ENCODE results near the gene TRIM42. TPM values are rescaled to one million over a fixed set of nuclear protein-coding genes. Genes with fewer than 3 reads are reported as not detected.

The TRIM42 gene
- total RNA-seq, 1 experiment from 2014 or later, result not detected

DNA sequence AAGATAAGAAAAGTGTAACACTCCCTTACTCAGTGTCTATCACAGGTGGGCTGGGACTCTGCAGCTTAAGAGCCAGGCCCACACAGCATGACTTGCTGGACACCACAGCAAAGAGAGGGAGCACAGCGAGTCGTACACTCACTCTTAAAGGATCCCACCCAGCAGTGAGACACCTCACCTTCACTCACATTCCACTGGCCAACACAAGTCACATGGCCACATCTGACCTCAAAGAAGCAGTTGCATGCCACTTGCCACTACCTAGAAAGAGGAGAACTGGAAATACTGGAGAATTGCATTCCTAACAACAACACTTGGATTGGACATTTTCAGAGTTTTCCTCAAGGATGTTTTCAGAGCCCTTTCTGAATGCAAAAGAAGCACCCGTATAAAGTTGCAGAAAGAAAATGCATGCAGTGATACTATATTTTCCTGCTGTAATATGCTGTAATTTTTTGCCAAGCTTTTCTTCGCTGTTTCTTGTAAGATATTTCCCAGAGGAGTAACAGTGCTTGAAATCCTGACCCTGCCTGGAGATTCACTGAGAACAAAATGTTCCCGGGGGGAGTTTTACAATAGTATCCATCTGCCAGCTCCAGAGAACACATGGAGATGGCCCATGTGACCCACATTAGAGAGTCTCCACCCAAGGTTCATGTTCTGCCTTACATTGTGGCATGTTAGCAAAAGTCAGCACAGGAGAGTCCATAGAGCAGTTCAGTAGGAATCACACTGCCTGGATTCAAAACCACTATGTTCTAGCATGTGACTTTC, 42.2 kb downstream of the TRIM42 start:
- POLR2A ChIA-PET (ENCODE audit: low non-redundant PET), result no interaction called here
- CTCF ChIA-PET, result no interaction called here
- DNase-seq (ENCODE audit: low spot score), result no peak
- intact Hi-C loops (cut with micrococcal nuclease; ENCODE audit: unreplicated experiment), result no loop called here
- Histone ChIP-seq H3K4me3 (ENCODE audit: low read depth, low read length, poor library complexity, severe bottlenecking) (no peak overlapping the region), H3K36me3 (ENCODE audit: insufficient read depth, low read length, poor library complexity, severe bottlenecking) (no peaks in the 10 kb centered on the region), H3K27me3 (replicated peaks; ENCODE audit: insufficient read depth, low read depth, low read length, poor library complexity) (no peaks in the 10 kb centered on the region), H3K27ac (ENCODE audit: low read depth, low read length, poor library complexity, severe bottlenecking) (no peak overlapping the region), H3K9me3 (ENCODE audit: low read depth, low read length, poor library complexity, severe bottlenecking) (no peaks in the 10 kb centered on the region), H3K4me1 (ENCODE audit: insufficient read depth, low read length, poor library complexity, severe bottlenecking) (peaks cover 3% of the 10 kb centered on the region)
- no TSS peak for BruUV-seq (replicated peaks)
- no peak for TF ChIP-seq EZH2 (IDR thresholded peaks at IDR 0.05; ENCODE audit: borderline replicate concordance, low read depth, low read length, poor library complexity, severe bottlenecking)

DNA sequence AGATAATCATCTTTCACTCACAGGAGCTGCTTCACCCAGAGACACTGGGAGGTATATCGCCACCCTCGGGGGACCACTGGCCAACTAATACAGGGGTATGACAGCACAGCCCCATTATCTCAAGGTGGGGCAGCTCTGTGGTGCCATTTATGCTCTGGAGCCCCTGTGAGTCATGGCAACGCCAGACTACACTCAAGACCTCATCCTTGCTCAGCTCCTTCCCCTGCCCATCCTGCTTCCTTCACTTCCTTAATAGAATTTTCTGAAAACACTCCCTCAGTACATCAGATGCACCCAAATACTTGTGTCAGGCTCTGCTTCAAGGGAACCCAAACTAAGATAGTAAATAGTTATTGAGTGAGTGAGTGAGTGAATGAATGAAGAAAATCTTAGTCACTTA, 45.7 kb downstream of the TRIM42 start:
- Histone ChIP-seq H3K4me3 (ENCODE audit: low read depth, low read length, poor library complexity, severe bottlenecking) (no peak overlapping the region), H3K27me3 (replicated peaks; ENCODE audit: insufficient read depth, low read depth, low read length, poor library complexity) (no peaks in the 10 kb centered on the region), H3K36me3 (ENCODE audit: insufficient read depth, low read length, poor library complexity, severe bottlenecking) (no peaks in the 10 kb centered on the region), H3K9me3 (ENCODE audit: low read depth, low read length, poor library complexity, severe bottlenecking) (no peaks in the 10 kb centered on the region), H3K27ac (ENCODE audit: low read depth, low read length, poor library complexity, severe bottlenecking) (no peak overlapping the region), H3K4me1 (ENCODE audit: insufficient read depth, low read length, poor library complexity, severe bottlenecking) (no peaks in the 10 kb centered on the region)
- intact Hi-C loops (cut with micrococcal nuclease; ENCODE audit: unreplicated experiment), result no loop called here
- ChIA-PET CTCF (no interaction called here), POLR2A (ENCODE audit: low non-redundant PET) (no interaction called here)
- TF ChIP-seq EZH2 (IDR thresholded peaks at IDR 0.05; ENCODE audit: borderline replicate concordance, low read depth, low read length, poor library complexity, severe bottlenecking), result no peak
- TF ChIP-seq, protein P1, sequence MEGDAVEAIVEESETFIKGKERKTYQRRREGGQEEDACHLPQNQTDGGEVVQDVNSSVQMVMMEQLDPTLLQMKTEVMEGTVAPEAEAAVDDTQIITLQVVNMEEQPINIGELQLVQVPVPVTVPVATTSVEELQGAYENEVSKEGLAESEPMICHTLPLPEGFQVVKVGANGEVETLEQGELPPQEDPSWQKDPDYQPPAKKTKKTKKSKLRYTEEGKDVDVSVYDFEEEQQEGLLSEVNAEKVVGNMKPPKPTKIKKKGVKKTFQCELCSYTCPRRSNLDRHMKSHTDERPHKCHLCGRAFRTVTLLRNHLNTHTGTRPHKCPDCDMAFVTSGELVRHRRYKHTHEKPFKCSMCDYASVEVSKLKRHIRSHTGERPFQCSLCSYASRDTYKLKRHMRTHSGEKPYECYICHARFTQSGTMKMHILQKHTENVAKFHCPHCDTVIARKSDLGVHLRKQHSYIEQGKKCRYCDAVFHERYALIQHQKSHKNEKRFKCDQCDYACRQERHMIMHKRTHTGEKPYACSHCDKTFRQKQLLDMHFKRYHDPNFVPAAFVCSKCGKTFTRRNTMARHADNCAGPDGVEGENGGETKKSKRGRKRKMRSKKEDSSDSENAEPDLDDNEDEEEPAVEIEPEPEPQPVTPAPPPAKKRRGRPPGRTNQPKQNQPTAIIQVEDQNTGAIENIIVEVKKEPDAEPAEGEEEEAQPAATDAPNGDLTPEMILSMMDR (conservative IDR thresholded peaks at IDR 0.05; ENCODE audit: low read depth, low read length), result no peak
- no peak for DNase-seq (ENCODE audit: low spot score)
- no TSS peak for BruUV-seq (replicated peaks)

DNA sequence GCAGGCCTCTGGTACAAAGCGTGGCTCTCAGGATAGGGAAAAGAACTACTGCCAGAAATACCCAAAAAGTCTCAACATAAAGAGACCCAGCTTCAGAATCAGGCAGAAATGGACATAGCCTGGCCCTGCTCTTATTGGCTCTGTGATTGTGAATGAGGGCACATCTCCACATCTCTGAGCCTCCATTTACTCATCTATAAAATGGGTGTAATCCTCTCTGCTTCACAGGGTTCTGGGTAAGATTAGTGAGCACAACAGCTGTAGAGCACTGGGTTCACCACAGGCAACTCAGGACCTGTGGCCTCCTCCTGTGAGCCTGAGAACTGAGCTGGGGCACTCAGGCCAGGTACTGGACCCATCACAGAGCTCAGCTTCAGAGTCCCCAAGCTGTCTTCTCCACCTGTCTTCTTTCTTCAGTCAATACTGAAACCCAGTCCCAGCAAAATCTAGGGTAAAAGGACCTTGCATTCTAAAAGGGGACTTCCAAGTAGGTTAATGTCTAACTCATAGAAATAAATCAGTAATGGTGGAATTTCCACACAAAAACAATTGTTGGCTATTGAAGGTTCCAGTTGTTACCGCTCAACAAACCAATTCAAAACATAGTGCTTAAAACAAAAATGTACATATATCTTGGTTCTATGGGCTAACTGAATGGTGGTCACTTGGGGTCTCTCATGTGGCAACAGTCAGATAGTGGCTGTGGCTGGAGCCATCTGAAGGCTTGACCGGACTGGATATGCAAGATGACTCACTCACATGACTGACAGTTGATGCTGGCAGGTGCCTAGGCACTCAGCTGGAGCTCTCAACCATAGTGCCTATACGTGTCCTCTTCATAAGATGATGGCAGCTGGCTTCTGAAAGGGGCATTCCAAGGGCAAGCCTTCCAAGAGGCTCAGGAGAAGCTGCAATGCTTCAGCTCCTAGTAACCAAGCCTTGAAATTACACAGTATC, 47.3 kb downstream of the TRIM42 start:
- Histone ChIP-seq H3K4me1 (ENCODE audit: insufficient read depth, low read length, poor library complexity, severe bottlenecking) (no peaks in the 10 kb centered on the region), H3K4me3 (ENCODE audit: low read depth, low read length, poor library complexity, severe bottlenecking) (no peak overlapping the region), H3K36me3 (ENCODE audit: insufficient read depth, low read length, poor library complexity, severe bottlenecking) (no peaks in the 10 kb centered on the region), H3K27ac (ENCODE audit: low read depth, low read length, poor library complexity, severe bottlenecking) (no peak overlapping the region), H3K9me3 (ENCODE audit: low read depth, low read length, poor library complexity, severe bottlenecking) (no peaks in the 10 kb centered on the region), H3K27me3 (replicated peaks; ENCODE audit: insufficient read depth, low read depth, low read length, poor library complexity) (no peaks in the 10 kb centered on the region)
- no peak for DNase-seq (ENCODE audit: low spot score)
- no TSS peak for BruUV-seq (replicated peaks)
- ChIA-PET CTCF (no interaction called here), POLR2A (ENCODE audit: low non-redundant PET) (no interaction called here)
- intact Hi-C loops (cut with micrococcal nuclease; ENCODE audit: unreplicated experiment), result no loop called here
- TF ChIP-seq, protein P1 (conservative IDR thresholded peaks at IDR 0.05; ENCODE audit: low read depth, low read length), result no peak
- TF ChIP-seq EZH2 (IDR thresholded peaks at IDR 0.05; ENCODE audit: borderline replicate concordance, low read depth, low read length, poor library complexity, severe bottlenecking), result no peak

Measured in A673 (cell line).